Fibroblast of lung (primary cell): ENCODE data around the gene FBXO3.

Experiments
- EZH2 ChIP-seq: IDR thresholded peaks from 2 replicates; pipeline ENCODE4 v1.5.1; 2012; ENCODE audit warnings: low read length, control low read depth, mild to moderate bottlenecking; ENCODE audit errors: missing control alignments
- TF ChIP-seq, protein P1 (sequence below), 2 donors: IDR thresholded peaks in 1 of 2; conservative IDR thresholded peaks in 1 of 2; 1 replicate in 1 of 2; 2 replicates in 1 of 2; pipeline ENCODE4 v1.5.1; 2011 to 2012; ENCODE audit warnings: low read length in 2 of 2, control low read depth in 1 of 2, inconsistent platforms in 1 of 2, low read depth in 1 of 2, mild to moderate bottlenecking in 1 of 2

DNA sequence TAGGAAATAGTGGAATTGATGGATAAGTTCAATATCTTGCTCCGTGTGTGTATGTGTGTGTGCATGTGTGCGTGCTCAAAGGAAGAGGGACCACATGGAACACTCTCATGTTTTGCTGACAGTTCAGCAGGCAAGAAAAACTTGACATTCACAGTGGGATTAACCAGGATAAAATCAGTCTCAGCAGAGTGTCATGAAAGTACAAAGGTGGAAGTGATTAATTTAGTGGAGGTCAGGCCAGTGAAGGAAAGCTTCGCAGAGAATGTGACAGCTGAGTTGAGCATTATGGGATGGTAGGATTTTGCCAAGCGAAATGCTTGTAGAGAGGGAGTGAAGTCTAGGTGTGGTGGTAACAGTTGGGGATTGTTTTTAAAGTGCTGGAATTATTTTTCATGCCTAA, 15.7 kb upstream of the FBXO3 start:
- TF ChIP-seq, protein P1, sequence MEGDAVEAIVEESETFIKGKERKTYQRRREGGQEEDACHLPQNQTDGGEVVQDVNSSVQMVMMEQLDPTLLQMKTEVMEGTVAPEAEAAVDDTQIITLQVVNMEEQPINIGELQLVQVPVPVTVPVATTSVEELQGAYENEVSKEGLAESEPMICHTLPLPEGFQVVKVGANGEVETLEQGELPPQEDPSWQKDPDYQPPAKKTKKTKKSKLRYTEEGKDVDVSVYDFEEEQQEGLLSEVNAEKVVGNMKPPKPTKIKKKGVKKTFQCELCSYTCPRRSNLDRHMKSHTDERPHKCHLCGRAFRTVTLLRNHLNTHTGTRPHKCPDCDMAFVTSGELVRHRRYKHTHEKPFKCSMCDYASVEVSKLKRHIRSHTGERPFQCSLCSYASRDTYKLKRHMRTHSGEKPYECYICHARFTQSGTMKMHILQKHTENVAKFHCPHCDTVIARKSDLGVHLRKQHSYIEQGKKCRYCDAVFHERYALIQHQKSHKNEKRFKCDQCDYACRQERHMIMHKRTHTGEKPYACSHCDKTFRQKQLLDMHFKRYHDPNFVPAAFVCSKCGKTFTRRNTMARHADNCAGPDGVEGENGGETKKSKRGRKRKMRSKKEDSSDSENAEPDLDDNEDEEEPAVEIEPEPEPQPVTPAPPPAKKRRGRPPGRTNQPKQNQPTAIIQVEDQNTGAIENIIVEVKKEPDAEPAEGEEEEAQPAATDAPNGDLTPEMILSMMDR (conservative IDR thresholded peaks at IDR 0.05 in 1 of 2, IDR thresholded peaks at IDR 0.05 in 1 of 2; ENCODE audit: low read depth in 1 of 2, low read length in 2 of 2): no peak
- TF ChIP-seq EZH2: no peak
